Cerebellar cortex (tissue), 1 donor: ENCODE measurements around the gene THUMPD1.
A peak's percentile ranks its signal among the peaks of the same experiment; 100 is the strongest.
"Not testable (repeated sequence)": the region's sequence is repeated elsewhere in the genome, so short reads cannot be mapped to it uniquely, and the experiment has no call there.

Source experiments
- DNase-seq: peaks from one replicate; pipeline ENCODE4 v3.0.0-alpha.2; 2015; ENCODE audit warnings: low spot score

THUMPD1 gene

DNA sequence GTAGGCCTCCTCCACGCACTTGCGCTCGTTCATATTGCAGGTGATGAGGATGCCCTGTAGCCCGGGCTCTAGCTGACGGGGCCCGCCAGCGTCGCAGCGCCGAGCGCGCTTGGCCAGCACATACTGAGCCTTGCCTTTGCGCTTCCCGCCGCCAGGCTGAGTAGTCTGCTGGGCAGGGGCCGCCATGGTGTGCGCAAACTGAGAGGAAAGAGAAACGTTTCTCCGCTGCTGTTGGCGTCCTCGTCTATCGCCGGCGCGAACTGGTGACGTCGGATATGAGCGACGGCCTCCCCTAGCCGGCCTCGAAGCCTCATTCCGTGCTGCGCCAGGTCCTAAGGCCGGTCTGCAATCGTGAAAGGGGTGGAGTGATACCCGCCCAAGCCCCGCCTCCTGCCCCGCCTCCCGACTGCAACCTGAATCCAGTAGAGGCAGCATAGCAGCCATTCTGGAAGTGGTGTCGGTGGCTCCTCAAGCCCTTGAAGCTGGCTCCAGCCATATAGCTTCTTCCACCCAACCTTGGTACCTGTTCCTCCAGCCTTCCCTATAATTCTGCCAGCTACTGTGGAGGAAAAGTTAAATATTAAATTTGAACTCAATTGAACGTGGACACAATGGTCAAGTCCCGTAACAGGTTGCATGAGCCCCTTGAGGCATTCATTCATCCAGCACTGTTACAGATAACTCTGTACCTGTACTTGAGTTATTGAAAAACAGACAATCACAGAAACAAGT is at the start of gene THUMPD1:
Gene THUMPD1 (minus strand): TSS at position 265 of the 732 bp plus-strand sequence. CDS start 79 bp downstream, at position 186.
- peak; percentile 95 for DNase-seq

GRCh38 chr16:20789130-20789529 is 47.5 kb upstream of the THUMPD1 start:
- DNase-seq = no peak

GRCh38 chr16:20784204-20784603 is 42.6 kb upstream of the THUMPD1 start:
- DNase-seq = no peak

- DNase-seq = no peak
These were observed 40.9 kb upstream of the THUMPD1 start for GRCh38 chr16:20782470-20782869.

DNA sequence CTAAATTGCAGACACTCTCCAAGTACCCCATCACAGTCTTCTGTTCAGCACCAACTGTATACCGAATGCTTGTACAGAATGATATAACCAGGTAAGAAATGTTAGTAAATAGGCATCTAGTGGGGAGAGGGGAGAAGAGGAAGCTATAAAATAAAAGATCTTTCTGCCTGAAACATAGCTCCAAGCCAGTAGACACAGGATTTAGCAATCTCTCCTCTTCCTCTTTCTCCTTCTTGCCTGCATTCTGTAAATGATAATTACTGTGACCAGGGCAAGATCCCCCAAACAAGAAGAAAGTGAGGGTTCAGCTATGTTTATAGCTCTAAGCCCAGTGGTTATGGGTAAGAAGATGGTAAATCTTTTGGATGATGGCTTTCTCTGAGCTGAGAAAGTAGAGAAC is 40.1 kb upstream of the THUMPD1 start:
- no peak for DNase-seq

GRCh38 chr16:20774703-20775362 is 33.2 kb upstream of the THUMPD1 start:
- peak; percentile 37 for DNase-seq

DNA sequence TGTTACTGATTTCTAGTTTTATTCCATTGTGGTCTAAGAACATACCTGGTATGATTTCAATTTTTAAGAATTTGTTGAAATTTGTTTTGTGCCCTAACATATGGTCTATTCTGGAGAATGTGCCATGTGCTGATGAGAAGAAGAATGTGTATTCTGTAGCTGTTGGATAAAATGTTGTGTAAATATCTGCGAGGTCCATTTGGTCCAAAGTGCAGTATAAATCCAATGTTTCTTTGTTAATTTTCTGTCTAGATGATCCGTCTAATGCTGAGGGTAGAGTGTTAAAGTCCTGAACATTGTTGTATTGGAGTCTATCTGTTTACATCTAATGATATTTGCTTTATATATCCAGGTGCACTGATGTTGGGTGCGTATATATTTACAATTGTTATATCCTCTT is 32.1 kb upstream of the THUMPD1 start:
- no peak for DNase-seq

DNA sequence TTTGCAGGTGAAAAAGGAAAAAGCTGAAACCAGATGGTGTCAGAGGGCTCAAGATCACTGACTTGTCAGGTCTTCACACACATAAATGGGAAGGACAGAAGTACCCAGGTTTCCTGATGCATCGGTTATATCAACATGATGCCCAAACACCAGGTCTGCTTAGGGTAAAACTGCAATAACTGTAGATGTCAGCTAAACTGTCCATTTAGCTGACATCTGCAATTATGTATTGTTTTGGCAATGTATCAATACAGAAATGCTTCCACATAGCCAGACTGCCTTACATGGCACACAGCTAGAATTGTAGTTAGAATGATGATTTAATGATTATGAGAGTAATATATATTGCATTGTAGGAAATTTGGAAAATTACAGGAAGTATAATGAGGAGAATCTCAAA is 27.2 kb upstream of the THUMPD1 start:
- no peak for DNase-seq

DNA sequence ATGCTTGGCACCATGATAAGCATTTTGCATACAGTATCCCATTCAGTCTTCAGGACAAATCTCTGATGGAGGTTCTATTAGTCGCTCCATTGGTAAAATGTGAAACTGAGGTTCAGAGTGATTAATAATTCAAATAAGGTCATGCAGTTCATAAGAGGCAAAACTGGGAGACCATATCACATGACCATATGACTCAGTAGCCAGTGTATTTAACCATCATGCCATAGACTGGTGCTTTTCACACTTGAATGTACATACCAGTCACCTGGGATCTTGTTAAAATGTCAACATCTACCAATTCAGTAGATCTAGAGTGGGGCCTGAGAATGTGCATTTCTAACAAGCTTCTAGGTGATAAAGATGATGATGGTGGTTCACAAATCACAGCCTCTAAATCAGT is 26.5 kb upstream of the THUMPD1 start:
- no peak for DNase-seq

- DNase-seq = no peak
These were observed 26.0 kb upstream of the THUMPD1 start for GRCh38 chr16:20767577-20767976.

GRCh38 chr16:20766294-20766693 is 24.7 kb upstream of the THUMPD1 start:
- DNase-seq = no peak

GRCh38 chr16:20765732-20766131 is 24.1 kb upstream of the THUMPD1 start:
- DNase-seq = no peak

GRCh38 chr16:20764448-20764847 is 22.8 kb upstream of the THUMPD1 start:
- not testable (repeated sequence) for DNase-seq

- DNase-seq = peak; percentile 6
These were observed 22.0 kb upstream of the THUMPD1 start, which contains the start of gene ACSM3 for GRCh38 chr16:20763461-20764232. TSS of gene ACSM3 (plus strand) at chr16:20764014. CDS start at chr16:20770035, 6,021 bp downstream.

- DNase-seq = no peak
These were observed 20.9 kb upstream of the THUMPD1 start for GRCh38 chr16:20762404-20763123.

DNA sequence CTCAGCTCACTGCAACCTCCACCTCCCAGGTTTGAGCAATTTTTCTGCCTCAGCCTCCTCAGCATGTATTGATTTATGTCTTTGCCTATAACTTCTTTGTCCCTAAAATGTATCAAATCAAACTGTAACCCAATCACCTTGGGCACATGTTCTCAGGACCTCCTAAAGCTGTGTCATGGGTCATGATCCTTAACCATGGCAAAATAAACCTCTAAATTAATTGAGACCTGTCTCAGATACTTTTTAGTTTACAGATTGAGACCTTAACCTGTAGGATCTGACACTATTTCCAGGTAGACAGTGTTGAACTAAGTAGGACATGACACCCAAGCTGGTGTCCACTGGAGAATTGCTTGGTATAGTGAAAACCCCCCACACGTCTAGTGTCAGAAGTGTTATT is 19.6 kb upstream of the THUMPD1 start:
- no peak for DNase-seq

- DNase-seq = no peak
These were observed 18.7 kb upstream of the THUMPD1 start for GRCh38 chr16:20760346-20760745.

DNA sequence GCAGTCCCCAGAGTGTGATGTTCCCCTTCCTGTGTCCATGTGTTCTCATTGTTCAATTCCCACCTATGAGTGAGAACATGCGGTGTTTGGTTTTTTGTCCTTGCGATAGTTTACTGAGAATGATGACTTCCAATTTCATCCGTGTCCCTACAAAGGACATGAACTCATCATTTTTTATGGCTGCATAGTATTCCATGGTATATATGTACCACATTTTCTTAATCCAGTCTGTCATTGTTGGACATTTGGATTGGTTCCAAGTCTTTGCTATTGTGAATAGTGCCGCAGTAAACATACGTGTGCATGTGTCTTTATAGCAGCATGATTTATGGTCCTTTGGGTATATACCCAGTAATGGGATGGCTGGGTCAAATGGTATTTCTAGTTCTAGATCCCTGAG is 14.2 kb upstream of the THUMPD1 start:
- DNase-seq = not testable (repeated sequence)

DNA sequence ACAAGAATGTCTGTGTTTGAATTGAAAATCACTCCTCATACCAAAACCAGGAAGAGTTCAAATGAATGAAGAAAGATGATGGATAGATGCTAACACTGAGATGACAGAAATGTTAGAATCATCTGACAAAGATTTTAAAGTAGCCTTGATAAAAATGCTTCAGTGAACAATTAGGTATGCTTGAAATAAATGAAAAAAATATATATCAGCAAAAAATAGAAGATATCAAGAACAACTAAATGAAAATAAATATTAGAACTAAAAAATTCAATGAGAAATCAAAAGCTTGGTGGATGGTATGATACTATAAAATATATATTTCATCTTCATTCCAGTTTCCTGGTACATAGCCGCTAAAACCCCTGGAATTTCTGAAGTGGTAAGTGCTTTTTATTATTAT is 13.6 kb upstream of the THUMPD1 start:
- DNase-seq = no peak

- no peak for DNase-seq
These were observed 12.1 kb upstream of the THUMPD1 start for GRCh38 chr16:20753727-20754126.

GRCh38 chr16:20750558-20750957 is 8.9 kb upstream of the THUMPD1 start:
- no peak for DNase-seq

GRCh38 chr16:20749474-20749873 is 7.9 kb upstream of the THUMPD1 start:
- DNase-seq = no peak
